Measurements from ENCODE around the gene SRF. TPM values are rescaled to one million over a fixed set of nuclear protein-coding genes. Genes with fewer than 3 reads are reported as not detected.

Gene SRF
- total and polyA plus RNA-seq, 2 donors (not counting 3 experiments of a cell fraction or from before 2014, with no cell fraction given), result 34.4 to 55.8 TPM

DNA sequence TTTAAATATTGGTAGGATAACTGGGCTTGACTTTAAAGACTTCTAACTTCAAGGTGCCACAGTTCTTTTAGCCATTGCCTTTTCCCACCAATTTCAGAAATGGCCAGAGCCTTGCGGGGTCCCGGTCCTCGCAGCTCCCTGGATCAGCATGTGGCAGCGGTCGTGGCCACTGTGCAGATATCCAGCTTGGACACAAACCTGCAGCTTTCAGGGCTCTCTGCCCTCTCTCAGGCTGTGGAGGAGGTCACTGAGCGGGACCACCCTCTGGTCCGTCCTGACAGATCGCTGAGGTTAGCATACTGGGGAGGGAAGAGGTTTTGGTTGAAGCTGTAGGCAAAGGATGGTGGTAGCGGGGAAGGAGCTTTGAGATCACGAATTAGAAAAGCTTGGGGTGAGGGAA is 17.4 kb downstream of the SRF start:
- no peak for TF ChIP-seq FOS (IDR thresholded peaks at IDR 0.05; ENCODE audit: borderline replicate concordance, insufficient read depth, low read length)
- no peak for TF ChIP-seq MYC (IDR thresholded peaks at IDR 0.05; ENCODE audit: low read depth, low read length)
- no peak for TF ChIP-seq GATA2 (IDR thresholded peaks at IDR 0.05; ENCODE audit: insufficient read depth, insufficient read length, low read depth, low read length)
- TF ChIP-seq JUN (IDR thresholded peaks at IDR 0.05; ENCODE audit: borderline replicate concordance, insufficient read depth, insufficient read length, low read depth), result no peak
- TF ChIP-seq POLR2AphosphoS5 (IDR thresholded peaks at IDR 0.05; ENCODE audit: insufficient read depth, low read depth, low read length), result no peak
- TF ChIP-seq EZH2 (IDR thresholded peaks at IDR 0.05; ENCODE audit: borderline replicate concordance, low read depth, low read length, severe bottlenecking), result no peak
- no peak for TF ChIP-seq POLR2A (IDR thresholded peaks at IDR 0.05; ENCODE audit: low read depth, low read length)
- TF ChIP-seq, protein P1, sequence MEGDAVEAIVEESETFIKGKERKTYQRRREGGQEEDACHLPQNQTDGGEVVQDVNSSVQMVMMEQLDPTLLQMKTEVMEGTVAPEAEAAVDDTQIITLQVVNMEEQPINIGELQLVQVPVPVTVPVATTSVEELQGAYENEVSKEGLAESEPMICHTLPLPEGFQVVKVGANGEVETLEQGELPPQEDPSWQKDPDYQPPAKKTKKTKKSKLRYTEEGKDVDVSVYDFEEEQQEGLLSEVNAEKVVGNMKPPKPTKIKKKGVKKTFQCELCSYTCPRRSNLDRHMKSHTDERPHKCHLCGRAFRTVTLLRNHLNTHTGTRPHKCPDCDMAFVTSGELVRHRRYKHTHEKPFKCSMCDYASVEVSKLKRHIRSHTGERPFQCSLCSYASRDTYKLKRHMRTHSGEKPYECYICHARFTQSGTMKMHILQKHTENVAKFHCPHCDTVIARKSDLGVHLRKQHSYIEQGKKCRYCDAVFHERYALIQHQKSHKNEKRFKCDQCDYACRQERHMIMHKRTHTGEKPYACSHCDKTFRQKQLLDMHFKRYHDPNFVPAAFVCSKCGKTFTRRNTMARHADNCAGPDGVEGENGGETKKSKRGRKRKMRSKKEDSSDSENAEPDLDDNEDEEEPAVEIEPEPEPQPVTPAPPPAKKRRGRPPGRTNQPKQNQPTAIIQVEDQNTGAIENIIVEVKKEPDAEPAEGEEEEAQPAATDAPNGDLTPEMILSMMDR (IDR thresholded peaks at IDR 0.05; ENCODE audit: extremely low read depth in 1 of 2, insufficient read depth in 1 of 2, low read depth in 1 of 2, low read length in 2 of 2), result no peak
- TF ChIP-seq, protein P2, sequence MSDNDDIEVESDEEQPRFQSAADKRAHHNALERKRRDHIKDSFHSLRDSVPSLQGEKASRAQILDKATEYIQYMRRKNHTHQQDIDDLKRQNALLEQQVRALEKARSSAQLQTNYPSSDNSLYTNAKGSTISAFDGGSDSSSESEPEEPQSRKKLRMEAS (IDR thresholded peaks at IDR 0.05; ENCODE audit: insufficient read depth, insufficient read length), result no peak
- dilution Hi-C loops (cut with MboI; ENCODE audit: extremely low pct_ligation_motif_present, low sequenced_read_pairs), result no loop called here
- no peaks in the 10 kb centered on the region for H3K9me3 ChIP-seq (replicated peaks; ENCODE audit: control insufficient read depth, insufficient read depth, low read length)
- DNase-seq (ENCODE audit: low read depth, low spot score) (no peak), FAIRE-seq (no peak)
- no peaks in the 10 kb centered on the region for H4K20me1 ChIP-seq (replicated peaks; ENCODE audit: control insufficient read depth, extremely low read depth, insufficient read depth, low read length)
- no peaks in the 10 kb centered on the region for H3K9me1 ChIP-seq (replicated peaks; ENCODE audit: control insufficient read depth, extremely low read depth, insufficient read depth, low read length)
- ChIA-PET CTCF (interaction anchor here (0.8 to 2.7 kb wide), 2 partner anchors 39 to 40 kb away, joined by 3 to 10 read pairs; partner anchors contain the start of gene DNPH1), POLR2A (no interaction called here)
- H3K9ac ChIP-seq (replicated peaks; ENCODE audit: extremely low read depth, insufficient read depth, low read length), result no peak overlapping the region
- H3K4me3 ChIP-seq (replicated peaks in 1 of 3; ENCODE audit: insufficient read depth in 1 of 3, low read depth in 1 of 3, low read length in 3 of 3), result no peak overlapping the region
- no peak overlapping the region for H3K27ac ChIP-seq (ENCODE audit: insufficient read depth, low read depth, low read length)
- H3K79me2 ChIP-seq (ENCODE audit: control insufficient read depth, insufficient read depth, low read length), result no peaks in the 10 kb centered on the region
- no TSS peak for BruUV-seq (replicated peaks)
- no peak overlapping the region for H3K4me2 ChIP-seq (ENCODE audit: insufficient read depth, low read length)
- H3K36me3 ChIP-seq (ENCODE audit: control insufficient read depth in 2 of 2, extremely low read depth in 1 of 2, insufficient read depth in 2 of 2, low read length in 2 of 2), result peaks cover 5 to 22% of the 10 kb centered on the region in 2 experiments
- H3K4me1 ChIP-seq (ENCODE audit: control insufficient read depth, extremely low read depth, insufficient read depth, low read length), result peaks cover under 1% of the 10 kb centered on the region
- no peak overlapping the region for H2AFZ ChIP-seq (ENCODE audit: low read depth, low read length)
- intact Hi-C loops (cut with micrococcal nuclease), result no loop called here
- H3K27me3 ChIP-seq (ENCODE audit: control insufficient read depth in 2 of 2, insufficient read depth in 2 of 2, low read length in 2 of 2), result no peaks in the 10 kb centered on the region
